GM20000 (cell line): ENCODE measurements around the gene OR5H15.
"Not testable (repeated sequence)": the region's sequence is repeated elsewhere in the genome, so short reads cannot be mapped to it uniquely, and the experiment has no call there.

Experiments
- DNase-seq: peaks from one replicate; pipeline ENCODE4 v3.0.0; 2012; ENCODE audit warnings: low spot score
- TF ChIP-seq, protein P1 (sequence below): IDR thresholded peaks from 2 replicates; pipeline ENCODE4 v1.5.1; 2012; ENCODE audit warnings: mild to moderate bottlenecking, control low read depth; ENCODE audit errors: extremely low read depth, missing control alignments

Gene OR5H15

DNA sequence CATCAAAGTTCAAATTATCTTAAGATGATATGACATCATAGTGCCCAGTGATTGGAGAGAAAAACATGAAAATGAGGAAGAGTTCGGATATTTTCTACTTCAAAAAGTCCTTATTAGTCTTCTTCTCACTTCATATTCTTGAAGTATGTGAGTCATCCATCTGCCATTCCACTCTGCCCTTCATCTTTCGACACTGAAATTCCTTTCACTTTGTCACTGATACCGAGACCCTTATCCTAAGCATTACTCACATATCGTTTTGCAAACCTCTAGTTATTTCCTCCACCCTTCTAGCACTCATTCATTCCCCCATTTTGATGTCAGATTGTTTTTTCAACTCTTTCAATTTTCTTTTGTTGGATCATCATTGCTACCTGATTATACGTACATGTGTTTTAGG is 15.3 kb upstream of the OR5H15 start:
- no peak for DNase-seq
- TF ChIP-seq, protein P1, sequence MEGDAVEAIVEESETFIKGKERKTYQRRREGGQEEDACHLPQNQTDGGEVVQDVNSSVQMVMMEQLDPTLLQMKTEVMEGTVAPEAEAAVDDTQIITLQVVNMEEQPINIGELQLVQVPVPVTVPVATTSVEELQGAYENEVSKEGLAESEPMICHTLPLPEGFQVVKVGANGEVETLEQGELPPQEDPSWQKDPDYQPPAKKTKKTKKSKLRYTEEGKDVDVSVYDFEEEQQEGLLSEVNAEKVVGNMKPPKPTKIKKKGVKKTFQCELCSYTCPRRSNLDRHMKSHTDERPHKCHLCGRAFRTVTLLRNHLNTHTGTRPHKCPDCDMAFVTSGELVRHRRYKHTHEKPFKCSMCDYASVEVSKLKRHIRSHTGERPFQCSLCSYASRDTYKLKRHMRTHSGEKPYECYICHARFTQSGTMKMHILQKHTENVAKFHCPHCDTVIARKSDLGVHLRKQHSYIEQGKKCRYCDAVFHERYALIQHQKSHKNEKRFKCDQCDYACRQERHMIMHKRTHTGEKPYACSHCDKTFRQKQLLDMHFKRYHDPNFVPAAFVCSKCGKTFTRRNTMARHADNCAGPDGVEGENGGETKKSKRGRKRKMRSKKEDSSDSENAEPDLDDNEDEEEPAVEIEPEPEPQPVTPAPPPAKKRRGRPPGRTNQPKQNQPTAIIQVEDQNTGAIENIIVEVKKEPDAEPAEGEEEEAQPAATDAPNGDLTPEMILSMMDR, result no peak

DNA sequence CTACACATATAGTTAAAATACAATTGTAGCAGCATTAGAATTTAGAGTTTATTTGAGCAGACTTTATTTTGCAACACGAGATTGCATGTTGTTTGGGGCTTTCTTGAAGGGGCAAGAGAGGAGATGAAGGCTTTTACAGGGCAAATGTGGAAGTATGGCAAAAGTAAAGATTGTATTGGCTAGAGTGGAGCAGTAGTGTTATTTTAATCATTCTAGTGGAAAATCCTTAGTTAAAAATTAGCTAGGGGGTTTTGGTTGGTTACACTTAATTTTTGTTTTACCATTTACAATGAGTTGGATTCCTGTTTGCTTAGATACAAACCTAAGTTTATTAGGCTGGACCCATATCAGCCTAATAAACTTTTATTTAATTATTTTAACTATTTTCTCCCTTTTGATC is 4.6 kb downstream of the OR5H15 start:
- TF ChIP-seq, protein P1, result no peak
- no peak for DNase-seq

DNA sequence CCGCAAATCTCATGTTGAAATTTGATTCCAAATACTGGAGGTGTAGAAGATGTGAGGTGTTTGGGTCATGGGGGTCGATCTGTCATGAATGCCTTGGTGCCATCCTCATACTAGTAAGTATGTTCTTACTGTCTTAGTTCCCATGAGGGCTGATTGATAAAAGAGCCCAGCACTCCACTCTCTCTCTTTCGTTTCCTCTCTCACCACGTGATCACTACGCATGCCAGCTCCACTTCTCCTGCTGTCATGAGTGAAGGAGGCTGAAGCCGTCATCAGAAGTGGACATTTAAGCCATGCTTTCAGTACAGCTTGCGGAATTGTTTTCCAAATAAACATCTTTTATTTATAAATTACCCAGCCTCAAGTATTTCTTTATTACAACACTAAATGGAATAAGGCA is 6.1 kb downstream of the OR5H15 start:
- DNase-seq, result no peak
- TF ChIP-seq, protein P1, result no peak

DNA sequence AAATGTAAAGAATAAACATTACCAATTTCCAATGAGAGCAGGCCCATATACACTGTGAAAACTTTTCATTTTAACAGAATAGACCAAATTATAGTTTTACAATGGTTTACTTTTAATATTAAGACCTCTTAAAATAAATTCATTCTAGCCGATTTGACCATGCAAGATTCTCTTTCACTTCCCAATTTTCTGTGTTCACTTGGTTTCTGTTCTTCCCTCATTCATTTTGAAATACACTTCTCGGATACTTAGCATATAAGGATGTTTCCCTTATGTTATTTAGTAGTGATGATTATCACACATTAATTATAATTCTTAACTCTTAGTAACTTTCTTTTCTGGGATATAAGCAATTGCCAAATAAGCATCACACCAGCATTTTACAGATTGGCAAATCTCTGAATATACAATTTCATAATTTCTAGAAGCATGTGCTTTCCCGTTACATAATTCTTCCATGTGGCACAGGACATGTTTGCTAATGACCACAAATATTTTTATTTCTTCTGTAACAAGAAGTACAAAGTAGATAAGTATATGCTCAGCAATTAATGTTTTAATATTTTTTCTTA is 13.9 kb downstream of the OR5H15 start:
- DNase-seq, result no peak
- TF ChIP-seq, protein P1, result no peak

DNA sequence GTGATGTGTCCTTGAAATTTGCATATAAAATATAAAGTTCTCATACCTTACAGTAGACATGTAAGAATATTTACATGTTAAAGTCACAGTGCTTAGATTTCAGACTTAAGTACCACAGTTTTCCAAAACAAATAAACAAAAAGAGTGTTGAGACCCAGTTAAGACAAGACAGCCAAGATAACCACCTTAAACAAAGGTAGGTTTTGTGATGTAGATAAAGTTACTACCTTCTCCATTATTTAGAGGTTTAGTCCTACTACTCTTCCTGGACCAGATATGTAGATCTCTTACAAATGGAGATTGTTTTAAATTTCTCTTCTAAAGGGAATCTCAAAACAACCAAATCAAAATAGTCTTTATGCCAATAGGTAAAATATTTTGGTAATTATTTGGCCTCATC is 15.7 kb downstream of the OR5H15 start:
- TF ChIP-seq, protein P1, result no peak
- DNase-seq, result no peak

DNA sequence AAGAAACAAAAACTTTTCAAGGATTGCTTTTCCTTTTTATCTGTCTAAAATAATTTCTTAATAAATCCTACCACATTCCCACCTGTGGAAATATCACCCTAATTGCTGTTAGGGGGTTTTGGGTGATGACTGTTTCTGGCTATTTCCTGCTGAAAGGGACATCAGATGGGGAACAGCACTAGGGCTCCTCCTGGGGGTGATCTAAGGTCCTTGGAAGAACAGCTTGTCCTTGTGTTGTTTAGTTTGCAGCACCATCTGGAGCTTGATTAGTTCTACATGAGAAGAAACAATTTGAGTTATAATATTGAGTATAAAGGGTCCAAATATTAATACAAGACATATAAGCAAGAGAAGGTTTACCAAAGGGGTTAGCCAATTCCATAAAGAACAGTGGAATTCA is 18.7 kb downstream of the OR5H15 start:
- TF ChIP-seq, protein P1, result no peak
- DNase-seq, result peak; percentile 2

DNA sequence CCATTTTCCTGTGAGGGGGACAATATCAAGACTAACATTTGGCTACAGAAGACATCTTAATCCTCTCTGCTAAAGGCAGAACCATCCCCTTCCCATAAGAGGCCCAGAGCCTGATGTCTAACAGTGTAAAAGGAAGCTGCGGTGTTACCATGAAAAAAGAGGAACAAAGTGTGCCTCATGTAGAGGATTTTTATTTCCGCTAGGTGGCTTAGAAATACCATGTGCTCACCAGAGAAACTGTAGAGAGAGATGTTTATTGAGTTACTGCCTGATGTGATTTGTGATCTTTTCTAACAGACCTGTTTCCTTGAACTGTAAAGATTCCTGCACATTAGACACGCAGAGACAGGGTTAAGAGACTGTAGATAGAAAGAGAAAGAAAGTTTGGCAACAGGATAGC is 22.0 kb downstream of the OR5H15 start:
- peak; percentile 29 for DNase-seq
- TF ChIP-seq, protein P1, result peak; percentile 43

DNA sequence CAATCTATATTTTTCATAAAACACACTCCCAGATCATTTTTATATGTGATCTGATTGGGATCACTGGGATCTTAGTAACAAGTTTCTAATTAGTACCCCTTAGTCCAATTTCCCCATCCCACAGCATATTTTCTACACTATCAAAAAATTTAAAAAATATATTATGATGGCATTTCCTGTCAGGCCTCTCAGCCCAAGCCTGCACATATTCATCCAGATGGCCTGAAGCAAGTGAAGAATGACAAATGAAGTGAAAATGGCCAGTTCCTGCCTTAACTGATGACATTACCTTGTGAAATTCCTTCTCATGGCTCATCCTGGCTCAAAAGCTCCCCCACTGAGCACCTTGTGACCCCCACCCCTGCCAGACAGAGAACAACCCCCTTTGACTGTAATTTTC is 24.4 kb downstream of the OR5H15 start:
- not testable (repeated sequence) for DNase-seq

DNA sequence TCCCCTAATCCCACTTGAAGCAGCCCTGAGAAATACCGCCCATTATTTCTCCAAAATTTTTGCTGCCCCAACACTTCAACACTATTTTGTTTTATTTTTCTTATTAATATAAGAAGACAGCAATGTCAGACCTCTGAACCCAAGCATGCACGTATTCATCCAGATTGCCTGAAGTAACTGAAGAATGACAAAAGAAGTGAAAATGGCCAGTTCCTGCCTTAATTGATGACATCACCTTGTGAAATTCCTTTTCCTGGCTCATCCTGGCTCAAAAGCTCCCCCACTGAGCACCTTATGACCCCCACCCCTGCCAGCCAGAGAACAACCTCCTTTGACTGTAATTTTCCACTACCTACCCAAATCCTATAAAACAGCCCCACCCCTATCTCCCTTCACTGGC is 29.8 kb downstream of the OR5H15 start:
- DNase-seq, result not testable (repeated sequence)
